Measurements from ENCODE around the gene CCSER2.

Gene CCSER2

DNA sequence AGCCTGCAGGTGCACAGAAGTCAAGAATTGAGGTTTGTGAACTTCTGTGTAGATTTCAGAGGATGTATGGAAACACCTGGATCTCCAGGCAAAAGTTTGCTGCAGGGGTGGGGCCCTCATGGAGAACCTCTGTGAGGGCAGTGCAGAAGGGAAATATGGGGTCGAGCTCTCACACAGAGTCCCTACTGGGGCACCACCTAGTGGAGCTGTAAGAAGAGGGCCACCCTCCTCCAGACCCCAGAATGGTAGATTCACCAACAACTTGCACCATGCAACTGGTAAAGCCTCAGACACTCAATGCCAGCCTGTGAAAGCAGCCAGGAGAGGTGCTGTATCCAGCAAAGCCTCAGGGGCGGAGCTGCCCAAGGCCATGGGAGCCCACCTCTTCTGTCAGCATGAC is 205.8 kb downstream of the CCSER2 start:
- no peak for DNase-seq (ENCODE audit: low read depth)
- no peak overlapping the region for H3K4me3 ChIP-seq (ENCODE audit: control insufficient read depth, low read depth, low read length)
- TF ChIP-seq, protein P1, sequence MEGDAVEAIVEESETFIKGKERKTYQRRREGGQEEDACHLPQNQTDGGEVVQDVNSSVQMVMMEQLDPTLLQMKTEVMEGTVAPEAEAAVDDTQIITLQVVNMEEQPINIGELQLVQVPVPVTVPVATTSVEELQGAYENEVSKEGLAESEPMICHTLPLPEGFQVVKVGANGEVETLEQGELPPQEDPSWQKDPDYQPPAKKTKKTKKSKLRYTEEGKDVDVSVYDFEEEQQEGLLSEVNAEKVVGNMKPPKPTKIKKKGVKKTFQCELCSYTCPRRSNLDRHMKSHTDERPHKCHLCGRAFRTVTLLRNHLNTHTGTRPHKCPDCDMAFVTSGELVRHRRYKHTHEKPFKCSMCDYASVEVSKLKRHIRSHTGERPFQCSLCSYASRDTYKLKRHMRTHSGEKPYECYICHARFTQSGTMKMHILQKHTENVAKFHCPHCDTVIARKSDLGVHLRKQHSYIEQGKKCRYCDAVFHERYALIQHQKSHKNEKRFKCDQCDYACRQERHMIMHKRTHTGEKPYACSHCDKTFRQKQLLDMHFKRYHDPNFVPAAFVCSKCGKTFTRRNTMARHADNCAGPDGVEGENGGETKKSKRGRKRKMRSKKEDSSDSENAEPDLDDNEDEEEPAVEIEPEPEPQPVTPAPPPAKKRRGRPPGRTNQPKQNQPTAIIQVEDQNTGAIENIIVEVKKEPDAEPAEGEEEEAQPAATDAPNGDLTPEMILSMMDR (conservative IDR thresholded peaks at IDR 0.05; ENCODE audit: control insufficient read depth, insufficient read depth, low read depth, low read length), result peak; percentile 23

DNA sequence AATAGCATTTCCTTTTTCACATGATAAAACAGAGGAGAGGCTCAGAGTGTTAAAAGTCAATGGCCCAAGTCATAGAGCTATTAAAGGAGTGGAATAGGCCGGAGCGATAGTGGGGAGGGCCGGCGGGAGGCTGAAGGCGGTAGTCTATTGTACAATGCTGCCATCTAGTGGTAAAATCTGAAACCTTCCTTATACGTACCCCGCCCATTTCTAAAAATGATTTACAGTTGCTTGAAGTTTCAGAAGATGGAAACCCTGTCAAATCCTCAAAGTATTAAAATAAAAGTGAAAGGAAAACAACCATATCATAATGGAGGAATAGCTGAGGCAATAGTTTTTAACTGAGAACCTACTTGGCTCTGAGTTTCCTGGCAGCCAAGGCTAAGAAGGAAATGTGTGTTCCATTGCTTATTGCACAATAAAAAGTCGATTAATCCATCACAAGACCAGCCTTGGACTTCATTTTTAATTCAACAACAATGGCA is 209.1 kb downstream of the CCSER2 start:
- DNase-seq (ENCODE audit: low read depth), result peak; percentile 63
- H3K4me3 ChIP-seq (ENCODE audit: control insufficient read depth, low read depth, low read length), result no peak overlapping the region
- TF ChIP-seq, protein P1 (conservative IDR thresholded peaks at IDR 0.05; ENCODE audit: control insufficient read depth, insufficient read depth, low read depth, low read length), result peak; percentile 69

DNA sequence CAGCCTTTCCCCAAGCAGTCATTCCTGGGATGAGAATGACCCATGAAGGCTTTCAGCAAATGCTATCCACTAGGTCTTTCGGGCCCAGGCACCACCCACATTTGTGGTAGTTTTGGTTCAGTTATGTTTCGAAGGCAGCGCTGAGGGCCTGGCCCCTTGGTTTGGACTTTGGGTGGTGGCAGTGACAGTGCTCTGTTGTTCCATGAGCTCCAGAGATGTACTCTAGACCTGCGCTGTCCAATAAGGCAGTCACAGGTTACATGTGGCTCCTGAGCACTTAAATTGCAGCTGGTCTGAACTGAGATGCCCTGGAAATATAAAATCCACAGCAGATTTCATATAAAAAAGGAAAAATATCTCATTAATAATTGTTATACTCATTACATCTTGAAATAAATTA is 209.6 kb downstream of the CCSER2 start:
- TF ChIP-seq, protein P1 (conservative IDR thresholded peaks at IDR 0.05; ENCODE audit: control insufficient read depth, insufficient read depth, low read depth, low read length), result no peak
- DNase-seq (ENCODE audit: low read depth), result no peak
- H3K4me3 ChIP-seq (ENCODE audit: control insufficient read depth, low read depth, low read length), result no peak overlapping the region

DNA sequence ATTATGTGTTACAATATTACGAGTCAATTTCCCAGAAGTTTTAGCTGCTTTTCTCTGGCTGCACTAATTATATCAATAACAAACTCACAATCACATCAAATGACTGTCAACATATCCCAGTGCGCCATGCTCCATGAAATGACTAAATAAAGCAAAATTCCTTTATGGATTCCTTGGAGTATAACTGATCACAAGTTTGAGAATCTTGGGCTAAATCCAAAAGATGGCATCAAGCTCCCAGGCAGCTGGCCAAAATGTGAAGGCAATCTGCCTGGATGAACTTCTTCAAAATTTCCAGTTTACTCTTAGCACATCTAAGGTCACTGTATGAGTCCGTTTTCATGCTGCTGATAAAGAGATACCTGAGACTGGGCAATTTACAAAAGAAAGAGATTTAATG is 210.8 kb downstream of the CCSER2 start:
- peak; percentile 34 for DNase-seq (ENCODE audit: low read depth)
- no peak overlapping the region for H3K4me3 ChIP-seq (ENCODE audit: control insufficient read depth, low read depth, low read length)
- TF ChIP-seq, protein P1 (conservative IDR thresholded peaks at IDR 0.05; ENCODE audit: control insufficient read depth, insufficient read depth, low read depth, low read length), result no peak

DNA sequence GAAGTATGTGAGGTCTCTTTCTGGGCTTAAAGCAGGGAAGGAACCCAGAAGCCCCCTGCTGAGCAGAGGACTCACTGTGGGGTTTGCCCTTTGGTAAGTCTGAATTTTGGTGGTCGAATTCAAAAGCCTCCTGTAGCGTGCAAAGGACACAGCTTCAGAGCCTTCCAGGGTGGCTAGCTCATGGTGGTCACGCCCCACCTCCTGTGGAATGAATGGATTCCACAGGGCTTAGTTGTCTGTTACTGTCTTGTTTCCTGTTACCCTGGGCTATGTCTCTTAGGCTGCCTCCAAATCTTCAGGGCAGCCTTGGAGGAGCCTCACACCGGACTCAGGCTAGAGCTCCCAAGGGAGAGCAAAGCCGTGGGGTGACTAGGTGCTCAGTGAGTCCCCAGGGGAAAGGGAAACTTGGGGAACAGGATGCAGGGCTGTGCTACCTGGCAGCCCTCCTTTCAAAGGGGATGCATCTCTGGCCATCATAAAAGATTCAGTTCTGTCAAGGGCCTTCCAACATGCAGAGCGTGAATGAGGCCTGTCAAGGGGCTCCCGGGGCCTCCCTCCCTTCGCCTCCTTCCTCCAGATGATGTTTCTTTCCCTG is 211.7 kb downstream of the CCSER2 start:
- peak overlapping the region; percentile 51 for H3K4me3 ChIP-seq (ENCODE audit: control insufficient read depth, low read depth, low read length)
- peak; percentile 70 for DNase-seq (ENCODE audit: low read depth)
- TF ChIP-seq, protein P1 (conservative IDR thresholded peaks at IDR 0.05; ENCODE audit: control insufficient read depth, insufficient read depth, low read depth, low read length), result no peak

DNA sequence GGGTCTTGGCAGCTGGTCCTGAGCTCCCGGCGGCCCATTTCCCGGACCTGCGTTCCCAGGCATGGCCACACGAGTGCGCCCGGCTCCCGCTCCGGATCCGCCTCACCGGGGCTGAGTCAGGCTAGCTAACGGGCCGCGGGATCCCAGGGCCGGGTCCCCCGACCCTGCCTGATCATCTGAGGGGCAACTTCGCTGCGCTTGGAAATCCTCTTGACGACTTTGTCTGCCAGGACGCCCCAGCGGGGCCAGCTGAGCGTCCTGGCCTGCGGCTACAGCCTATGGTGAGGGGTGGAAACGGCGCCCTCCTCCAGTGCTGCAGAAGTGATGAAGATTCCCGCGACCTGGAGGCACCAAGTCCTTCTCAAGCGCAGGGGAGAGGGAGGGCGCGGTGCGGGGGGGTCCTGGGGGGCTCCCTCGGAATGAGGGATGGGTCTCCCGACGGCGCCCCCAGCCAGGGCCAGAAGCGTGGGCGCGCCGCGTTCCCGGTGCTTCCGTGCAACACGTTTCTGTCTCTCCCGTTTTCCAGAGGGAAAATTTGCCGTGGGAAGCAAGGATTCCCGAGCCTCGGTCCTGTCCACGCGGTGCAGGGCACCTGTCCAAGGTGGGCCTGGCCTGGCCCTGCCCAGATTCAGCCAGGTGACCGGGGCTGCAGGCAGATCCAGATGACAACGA is 212.4 kb downstream of the CCSER2 start:
- TF ChIP-seq, protein P1 (conservative IDR thresholded peaks at IDR 0.05; ENCODE audit: control insufficient read depth, insufficient read depth, low read depth, low read length), result peak; percentile 64
- H3K4me3 ChIP-seq (ENCODE audit: control insufficient read depth, low read depth, low read length), result peak overlapping the region; percentile 51
- DNase-seq (ENCODE audit: low read depth), result peak; percentile 55
